SK-N-SH treated with all-trans-retinoic acid at 6 μM for 48 hours (cell line): ENCODE results near the gene GRIFIN.

Experiments used
- ATAC-seq: fragments of 200-7000 bp; cut with Tn5 transposase; 3 replicates; pipeline ENCODE4 v1.9.1; 2020; ENCODE audit warnings: mild to moderate bottlenecking, moderate library complexity
- ARNTL ChIP-seq: fragments of 450-650 bp; formaldehyde crosslinking; IDR thresholded peaks from 2 replicates; pipeline ENCODE4 v1.5.0; 2020; ENCODE audit warnings: low read depth, mild to moderate bottlenecking, moderate library complexity, borderline replicate concordance
- BACH2 ChIP-seq: fragments of 250-450 bp; sonication (Bioruptor Pico); IDR thresholded peaks from 2 replicates; pipeline ENCODE4 v1.9.0; 2021; ENCODE audit warnings: mild to moderate bottlenecking, borderline replicate concordance
- CREB5 ChIP-seq: fragments of 250-450 bp; sonication (Bioruptor Pico); IDR thresholded peaks from 2 replicates; pipeline ENCODE4 v1.5.1; 2020; ENCODE audit warnings: low read depth, mild to moderate bottlenecking, moderate library complexity
- ESRRG ChIP-seq: fragments of 250-450 bp; sonication (Bioruptor Pico); IDR thresholded peaks from 2 replicates; pipeline ENCODE4 v1.6.1; 2021; ENCODE audit warnings: mild to moderate bottlenecking
- GLIS3 ChIP-seq: fragments of 250-450 bp; sonication (Bioruptor Pico); IDR thresholded peaks from 2 replicates; pipeline ENCODE4 v1.5.0; 2020; ENCODE audit warnings: mild to moderate bottlenecking, moderate library complexity
- ISL1 ChIP-seq: fragments of 250-450 bp; sonication (Bioruptor Pico); IDR thresholded peaks from 2 replicates; pipeline ENCODE4 v2.1.2; 2022; ENCODE audit warnings: mild to moderate bottlenecking, moderate library complexity
- OSR1 ChIP-seq: fragments of 250-450 bp; sonication (Bioruptor Pico); IDR thresholded peaks from 2 replicates; pipeline ENCODE4 v1.8.0; 2022; ENCODE audit warnings: moderate library complexity, mild to moderate bottlenecking, inconsistent platforms
- PATZ1 ChIP-seq: fragments of 250-450 bp; sonication (Bioruptor Pico); IDR thresholded peaks from 2 replicates; pipeline ENCODE4 v1.8.0; 2020; ENCODE audit warnings: mild to moderate bottlenecking, moderate library complexity, borderline replicate concordance
- POU6F1 ChIP-seq: fragments of 250-450 bp; sonication (Bioruptor Pico); IDR thresholded peaks from 2 replicates; pipeline ENCODE4 v1.8.0; 2021; ENCODE audit warnings: low read depth, mild to moderate bottlenecking, moderate library complexity, borderline replicate concordance
- PPARA ChIP-seq: fragments of 250-450 bp; sonication (Bioruptor Pico); IDR thresholded peaks from 2 replicates; pipeline ENCODE4 v1.5.0; 2020; ENCODE audit warnings: mild to moderate bottlenecking, borderline replicate concordance
- SNAI2 ChIP-seq: fragments of 250-450 bp; sonication (Bioruptor Pico); IDR thresholded peaks from 2 replicates; pipeline ENCODE4 v1.5.0; 2020; ENCODE audit warnings: mild to moderate bottlenecking, moderate library complexity
- TCF4 ChIP-seq: fragments of 250-450 bp; sonication (Bioruptor Pico); IDR thresholded peaks from 2 replicates; pipeline ENCODE4 v1.8.0; 2021; ENCODE audit warnings: mild to moderate bottlenecking, moderate library complexity, borderline replicate concordance
- TOX ChIP-seq: fragments of 250-450 bp; sonication (Bioruptor Pico); IDR thresholded peaks from 2 replicates; pipeline ENCODE4 v1.8.0; 2021; ENCODE audit warnings: mild to moderate bottlenecking, moderate library complexity, borderline replicate concordance
- TSHZ2 ChIP-seq: fragments of 250-450 bp; sonication (Bioruptor Pico); IDR thresholded peaks from 2 replicates; pipeline ENCODE4 v1.5.0; 2020; ENCODE audit warnings: mild to moderate bottlenecking, moderate library complexity
- ZC3H10 ChIP-seq: fragments of 250-450 bp; sonication (Bioruptor Pico); IDR thresholded peaks from 2 replicates; pipeline ENCODE4 v1.5.1; 2021; ENCODE audit warnings: mild to moderate bottlenecking, moderate library complexity
- ZFP30 ChIP-seq: fragments of 450-650 bp; formaldehyde crosslinking; IDR thresholded peaks from 2 replicates; pipeline ENCODE4 v1.5.0; 2022; ENCODE audit warnings: mild to moderate bottlenecking, moderate library complexity

Gene GRIFIN

GRCh38 chr7:2435146-2435545, 41.1 kb downstream of the GRIFIN start (continued):
- TF ChIP-seq ISL1: no peak

- no peak for ATAC-seq
- TF ChIP-seq PATZ1 (no peak), TSHZ2 (CRISPR knock-in tag) (no peak), GLIS3 (CRISPR knock-in tag) (no peak), PPARA (CRISPR knock-in tag) (no peak), ISL1 (no peak), CREB5 (no peak), TCF4 (CRISPR knock-in tag) (no peak), OSR1 (CRISPR knock-in tag) (no peak), SNAI2 (no peak), ZFP30 (no peak), ZC3H10 (CRISPR knock-in tag) (no peak), ESRRG (CRISPR knock-in tag) (no peak), TOX (no peak)
These were observed 42.3 kb downstream of the GRIFIN start for GRCh38 chr7:2433713-2434550.

GRCh38 chr7:2432910-2433712, 43.1 kb downstream of the GRIFIN start:
- TF ChIP-seq ARNTL (CRISPR knock-in tag) (no peak), POU6F1 (CRISPR knock-in tag) (no peak), PATZ1 (no peak), TOX (no peak), BACH2 (CRISPR knock-in tag) (no peak), CREB5 (no peak), PPARA (CRISPR knock-in tag) (no peak), ZC3H10 (CRISPR knock-in tag) (no peak)
- no peak; the same call in 2 of the 3 replicates for ATAC-seq
